SK-N-SH treated with all-trans-retinoic acid at 6 μM for 48 hours (cell line): ENCODE measurements around the gene TSSK3.

Source experiments
- CSDC2 ChIP-seq: fragments of 250-450 bp; sonication (Bioruptor Pico); IDR thresholded peaks from 2 replicates; pipeline ENCODE4 v1.5.0; 2020; ENCODE audit warnings: mild to moderate bottlenecking, moderate library complexity
- ESRRG ChIP-seq: fragments of 250-450 bp; sonication (Bioruptor Pico); IDR thresholded peaks from 2 replicates; pipeline ENCODE4 v1.6.1; 2021; ENCODE audit warnings: mild to moderate bottlenecking
- GLIS3 ChIP-seq: fragments of 250-450 bp; sonication (Bioruptor Pico); IDR thresholded peaks from 2 replicates; pipeline ENCODE4 v1.5.0; 2020; ENCODE audit warnings: mild to moderate bottlenecking, moderate library complexity
- ISL1 ChIP-seq: fragments of 250-450 bp; sonication (Bioruptor Pico); IDR thresholded peaks from 2 replicates; pipeline ENCODE4 v2.1.2; 2022; ENCODE audit warnings: mild to moderate bottlenecking, moderate library complexity
- RARB ChIP-seq: fragments of 250-450 bp; sonication (Bioruptor Pico); IDR thresholded peaks from 2 replicates; pipeline ENCODE4 v1.8.0; 2021; ENCODE audit warnings: mild to moderate bottlenecking, moderate library complexity
- SNAI2 ChIP-seq: fragments of 250-450 bp; sonication (Bioruptor Pico); IDR thresholded peaks from 2 replicates; pipeline ENCODE4 v1.5.0; 2020; ENCODE audit warnings: mild to moderate bottlenecking, moderate library complexity
- TCF4 ChIP-seq: fragments of 250-450 bp; sonication (Bioruptor Pico); IDR thresholded peaks from 2 replicates; pipeline ENCODE4 v1.8.0; 2021; ENCODE audit warnings: mild to moderate bottlenecking, moderate library complexity, borderline replicate concordance
- ZC3H10 ChIP-seq: fragments of 250-450 bp; sonication (Bioruptor Pico); IDR thresholded peaks from 2 replicates; pipeline ENCODE4 v1.5.1; 2021; ENCODE audit warnings: mild to moderate bottlenecking, moderate library complexity
- ZFP3 ChIP-seq: fragments of 250-450 bp; sonication (Bioruptor Pico); IDR thresholded peaks from 2 replicates; pipeline ENCODE4 v1.5.0; 2020; ENCODE audit warnings: mild to moderate bottlenecking, moderate library complexity
- ZFP30 ChIP-seq: fragments of 450-650 bp; formaldehyde crosslinking; IDR thresholded peaks from 2 replicates; pipeline ENCODE4 v1.5.0; 2022; ENCODE audit warnings: mild to moderate bottlenecking, moderate library complexity
- ZNF70 ChIP-seq: fragments of 450-650 bp; formaldehyde crosslinking; IDR thresholded peaks from 2 replicates; pipeline ENCODE4 v1.5.0; 2020; ENCODE audit warnings: mild to moderate bottlenecking, moderate library complexity
- TF ChIP-seq, protein P1 (sequence below): fragments of 250-450 bp; sonication (Bioruptor Pico); IDR thresholded peaks from 2 replicates; pipeline ENCODE4 v1.5.1; 2020; ENCODE audit warnings: low read depth, mild to moderate bottlenecking, moderate library complexity
- TF ChIP-seq, protein P2 (sequence below): fragments of 250-450 bp; sonication (Bioruptor Pico); IDR thresholded peaks from 2 replicates; pipeline ENCODE4 v1.8.0; 2020; ENCODE audit warnings: mild to moderate bottlenecking, moderate library complexity, borderline replicate concordance

DNA sequence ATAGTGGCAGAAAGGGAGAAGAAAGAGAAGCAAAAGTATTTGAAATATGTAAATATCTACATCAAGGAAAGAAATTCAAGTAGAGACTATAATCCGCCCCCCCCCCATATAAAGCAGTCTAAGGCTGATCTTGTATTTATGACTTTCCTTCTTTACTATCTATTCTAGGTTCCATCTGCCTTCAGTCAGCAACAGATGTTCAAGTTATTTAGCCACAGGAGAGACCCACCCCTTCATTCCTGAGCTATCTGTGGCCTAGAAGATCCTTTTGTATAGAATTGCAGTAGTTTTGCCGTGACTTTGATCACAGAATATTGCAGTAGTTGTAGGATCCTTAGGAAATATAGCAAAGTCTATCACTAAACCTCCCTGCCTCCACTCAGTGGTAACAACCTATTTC, 42.6 kb downstream of the TSSK3 start:
- TF ChIP-seq ZFP30 (no peak), CSDC2 (CRISPR knock-in tag) (no peak), ISL1 (CRISPR knock-in tag) (no peak), ZFP3 (no peak), TCF4 (CRISPR knock-in tag) (no peak), ESRRG (CRISPR knock-in tag) (no peak), RARB (CRISPR knock-in tag) (no peak), GLIS3 (CRISPR knock-in tag) (no peak), SNAI2 (CRISPR knock-in tag) (no peak), ZC3H10 (CRISPR knock-in tag) (no peak), ZNF70 (CRISPR knock-in tag) (no peak)
- TF ChIP-seq, protein P1, sequence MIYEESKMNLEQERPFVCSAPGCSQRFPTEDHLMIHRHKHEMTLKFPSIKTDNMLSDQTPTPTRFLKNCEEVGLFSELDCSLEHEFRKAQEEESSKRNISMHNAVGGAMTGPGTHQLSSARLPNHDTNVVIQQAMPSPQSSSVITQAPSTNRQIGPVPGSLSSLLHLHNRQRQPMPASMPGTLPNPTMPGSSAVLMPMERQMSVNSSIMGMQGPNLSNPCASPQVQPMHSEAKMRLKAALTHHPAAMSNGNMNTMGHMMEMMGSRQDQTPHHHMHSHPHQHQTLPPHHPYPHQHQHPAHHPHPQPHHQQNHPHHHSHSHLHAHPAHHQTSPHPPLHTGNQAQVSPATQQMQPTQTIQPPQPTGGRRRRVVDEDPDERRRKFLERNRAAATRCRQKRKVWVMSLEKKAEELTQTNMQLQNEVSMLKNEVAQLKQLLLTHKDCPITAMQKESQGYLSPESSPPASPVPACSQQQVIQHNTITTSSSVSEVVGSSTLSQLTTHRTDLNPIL (CRISPR knock-in tag): no peak
- TF ChIP-seq, protein P2, sequence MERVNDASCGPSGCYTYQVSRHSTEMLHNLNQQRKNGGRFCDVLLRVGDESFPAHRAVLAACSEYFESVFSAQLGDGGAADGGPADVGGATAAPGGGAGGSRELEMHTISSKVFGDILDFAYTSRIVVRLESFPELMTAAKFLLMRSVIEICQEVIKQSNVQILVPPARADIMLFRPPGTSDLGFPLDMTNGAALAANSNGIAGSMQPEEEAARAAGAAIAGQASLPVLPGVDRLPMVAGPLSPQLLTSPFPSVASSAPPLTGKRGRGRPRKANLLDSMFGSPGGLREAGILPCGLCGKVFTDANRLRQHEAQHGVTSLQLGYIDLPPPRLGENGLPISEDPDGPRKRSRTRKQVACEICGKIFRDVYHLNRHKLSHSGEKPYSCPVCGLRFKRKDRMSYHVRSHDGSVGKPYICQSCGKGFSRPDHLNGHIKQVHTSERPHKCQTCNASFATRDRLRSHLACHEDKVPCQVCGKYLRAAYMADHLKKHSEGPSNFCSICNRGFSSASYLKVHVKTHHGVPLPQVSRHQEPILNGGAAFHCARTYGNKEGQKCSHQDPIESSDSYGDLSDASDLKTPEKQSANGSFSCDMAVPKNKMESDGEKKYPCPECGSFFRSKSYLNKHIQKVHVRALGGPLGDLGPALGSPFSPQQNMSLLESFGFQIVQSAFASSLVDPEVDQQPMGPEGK (CRISPR knock-in tag): no peak
